Brain microvascular endothelial cell (primary cell): ENCODE measurements around the gene SLC22A23.

Experiments used
- DNase-seq: peaks from one replicate; pipeline ENCODE4 v3.0.0-alpha.2; 2020
- H3K27ac ChIP-seq: fragments of 250-450 bp; sonication (Bioruptor Pico); 2 replicates; pipeline ENCODE4 v1.5.1; 2020; ENCODE audit warnings: mild to moderate bottlenecking, moderate library complexity
- H3K27me3 ChIP-seq: fragments of 250-450 bp; sonication (Bioruptor Pico); replicated peaks from 2 replicates; pipeline ENCODE4 v1.5.1; 2020; ENCODE audit warnings: mild to moderate bottlenecking
- H3K36me3 ChIP-seq: fragments of 250-450 bp; sonication (Bioruptor Pico); replicated peaks from 2 replicates; pipeline ENCODE4 v1.5.1; 2020; ENCODE audit warnings: mild to moderate bottlenecking
- H3K4me3 ChIP-seq: 2 replicates; pipeline ENCODE4 v1.5.1; 2011; ENCODE audit warnings: low read depth, mild to moderate bottlenecking, control low read depth, low read length, moderate library complexity
- CTCF ChIP-seq: IDR thresholded peaks from 2 replicates; pipeline ENCODE4 v1.5.1; 2011; ENCODE audit warnings: low read depth, mild to moderate bottlenecking, moderate library complexity, low read length, control low read depth, inconsistent platforms; ENCODE audit errors: missing control alignments
- in situ Hi-C: cut with HindIII; loops from 2 replicates; pipeline ENCODE4 v1.10.0; 2017; ENCODE audit warnings: low sequenced_read_pairs, low pct_ligation_motif_present

The SLC22A23 gene

GRCh38 chr6:3489961-3490624 lies 33.2 kb upstream of the SLC22A23 start:
- in situ Hi-C loops = no loop called here

GRCh38 chr6:3489027-3489757 lies 32.3 kb upstream of the SLC22A23 start:
- H3K27ac ChIP-seq = peak overlapping the region; percentile 1
- no peaks in the 10 kb centered on the region for H3K36me3 ChIP-seq
- DNase-seq = peak; percentile 39
- H3K4me3 ChIP-seq = no peak overlapping the region
- no peaks in the 10 kb centered on the region for H3K27me3 ChIP-seq
- no peak for TF ChIP-seq CTCF
- in situ Hi-C loops = no loop called here

More at GRCh38 chr6:3489961-3490624, 33.2 kb upstream of the SLC22A23 start:
- H3K27me3 ChIP-seq = no peaks in the 10 kb centered on the region
- H3K27ac ChIP-seq = peak overlapping the region; percentile 1
- no peak for TF ChIP-seq CTCF
- no peak for DNase-seq
- no peaks in the 10 kb centered on the region for H3K36me3 ChIP-seq
- no peak overlapping the region for H3K4me3 ChIP-seq

GRCh38 chr6:3484946-3485345 lies 28.1 kb upstream of the SLC22A23 start:
- Histone ChIP-seq H3K4me3 (no peak overlapping the region), H3K27ac (no peak overlapping the region), H3K27me3 (no peaks in the 10 kb centered on the region), H3K36me3 (no peaks in the 10 kb centered on the region)
- no peak for DNase-seq
- no peak for TF ChIP-seq CTCF
- in situ Hi-C loops = no loop called here

GRCh38 chr6:3484192-3484591 lies 27.3 kb upstream of the SLC22A23 start:
- in situ Hi-C loops = no loop called here
- no peaks in the 10 kb centered on the region for H3K36me3 ChIP-seq
- TF ChIP-seq CTCF = no peak
- H3K4me3 ChIP-seq = no peak overlapping the region
- peak overlapping the region; percentile 15 for H3K27ac ChIP-seq
- DNase-seq = peak; percentile 77
- no peaks in the 10 kb centered on the region for H3K27me3 ChIP-seq

- Histone ChIP-seq H3K27ac (no peak overlapping the region), H3K4me3 (no peak overlapping the region), H3K27me3 (no peaks in the 10 kb centered on the region), H3K36me3 (no peaks in the 10 kb centered on the region)
- TF ChIP-seq CTCF = no peak
- no peak for DNase-seq
- in situ Hi-C loops = no loop called here
Observed at GRCh38 chr6:3483675-3484074, 26.8 kb upstream of the SLC22A23 start.
